HG03571 (cell line): Measurements from ENCODE around the gene BAHD1.
A peak's percentile ranks its signal among the peaks of the same experiment; 100 is the strongest.

ENCODE experiments used
- ATAC-seq: cut with Tn5 transposase; IDR thresholded peaks from one replicate; pipeline ENCODE4 v1.9.1; 2021; ENCODE audit not compliant: unreplicated experiment

The BAHD1 gene

DNA sequence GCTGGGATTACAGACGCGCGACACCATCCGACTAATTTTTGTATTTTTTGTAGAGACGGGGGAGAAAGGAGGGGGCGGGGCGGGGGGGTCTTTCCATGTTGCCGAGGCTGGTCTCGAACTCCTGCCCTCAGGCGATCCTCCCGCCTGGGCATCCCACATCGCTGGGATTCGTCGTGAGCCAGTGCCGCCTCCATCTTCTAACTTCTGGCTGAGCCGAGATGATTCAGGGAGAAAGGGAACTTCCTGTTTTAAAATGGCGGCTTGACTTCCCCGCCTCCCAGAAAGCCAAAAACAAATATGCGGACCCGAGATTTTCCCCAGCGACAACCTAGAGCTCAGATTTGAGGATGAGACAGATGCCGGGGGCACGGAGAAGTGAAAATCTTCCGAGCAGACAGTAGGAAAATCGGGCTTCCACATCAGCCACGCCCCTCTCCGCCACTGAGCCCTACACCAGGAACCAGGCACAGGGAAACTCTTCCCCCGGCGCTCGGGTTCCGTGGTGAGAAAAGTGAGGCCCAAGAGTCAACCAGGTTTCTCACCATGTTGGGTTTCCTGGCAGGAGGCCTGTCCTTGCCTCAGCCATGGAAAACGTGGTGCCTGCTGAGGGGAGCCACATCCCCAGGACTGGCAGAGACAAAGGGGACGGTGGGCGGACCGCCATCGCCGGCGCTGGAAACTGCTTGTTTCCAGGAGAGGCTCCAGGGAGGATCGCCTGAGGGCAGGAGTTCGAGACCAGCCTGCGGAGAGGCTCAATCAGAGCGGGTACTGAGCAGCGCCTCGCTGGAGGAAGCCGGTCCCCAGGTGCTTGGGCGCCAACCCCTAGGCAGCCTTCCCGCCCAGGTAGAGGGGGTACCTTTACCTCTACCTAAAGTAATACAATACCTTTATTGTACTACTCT is 48.8 kb downstream of the BAHD1 start:
- no peak for ATAC-seq

DNA sequence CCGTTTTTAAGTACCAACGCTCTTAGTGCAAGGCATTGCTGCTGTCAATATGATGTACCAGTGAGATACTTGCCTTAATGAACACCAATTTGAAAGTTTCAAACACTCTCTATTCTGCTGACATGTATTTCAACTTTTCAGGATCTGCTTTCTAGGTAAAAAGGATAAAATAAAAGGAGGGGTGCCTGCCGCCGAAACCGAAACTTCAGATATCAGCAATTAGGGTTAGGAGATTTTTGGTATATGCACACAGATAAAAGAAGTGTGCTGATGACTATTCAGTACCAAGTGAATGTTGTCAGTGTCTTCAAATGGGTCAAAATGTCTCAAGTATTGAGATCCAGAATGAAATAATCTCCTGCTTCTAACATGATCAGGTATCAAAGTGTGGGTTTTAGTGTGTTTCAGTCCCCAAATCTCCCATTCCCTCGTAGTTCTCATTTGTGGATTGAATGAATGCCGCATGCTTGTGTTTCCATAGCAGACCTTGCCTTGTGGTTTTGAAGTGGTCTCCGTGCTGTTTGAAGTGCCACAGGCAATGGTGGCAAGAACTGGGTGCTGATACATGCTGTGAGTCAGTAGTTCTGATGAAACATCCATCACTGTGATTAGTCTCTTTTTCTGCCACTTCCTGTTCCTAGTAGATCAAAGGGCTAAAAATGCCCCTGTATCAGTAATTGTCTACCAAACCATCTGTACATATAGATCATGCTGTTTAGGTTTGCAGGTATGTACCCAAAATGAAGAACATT is 52.5 kb downstream of the BAHD1 start:
- no peak for ATAC-seq

DNA sequence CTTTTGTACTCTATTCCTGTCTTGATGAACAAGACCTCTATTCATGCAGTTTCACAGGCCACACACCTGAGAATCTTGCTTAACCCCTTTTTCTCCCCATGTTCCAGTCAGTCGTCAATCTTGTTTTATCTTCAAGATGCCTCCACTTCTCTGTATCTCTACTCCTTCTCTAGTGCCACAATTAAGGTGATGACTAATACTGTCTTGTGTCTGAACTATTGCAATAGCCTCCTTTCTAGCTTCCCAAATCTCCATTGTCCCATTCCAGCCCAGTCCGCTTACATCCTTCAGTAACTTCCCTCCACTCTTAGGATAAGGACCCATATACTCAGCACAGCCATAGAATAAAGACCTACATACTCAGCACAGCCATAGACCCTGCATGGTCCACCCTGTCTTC is 54.8 kb downstream of the BAHD1 start:
- ATAC-seq, result no peak

DNA sequence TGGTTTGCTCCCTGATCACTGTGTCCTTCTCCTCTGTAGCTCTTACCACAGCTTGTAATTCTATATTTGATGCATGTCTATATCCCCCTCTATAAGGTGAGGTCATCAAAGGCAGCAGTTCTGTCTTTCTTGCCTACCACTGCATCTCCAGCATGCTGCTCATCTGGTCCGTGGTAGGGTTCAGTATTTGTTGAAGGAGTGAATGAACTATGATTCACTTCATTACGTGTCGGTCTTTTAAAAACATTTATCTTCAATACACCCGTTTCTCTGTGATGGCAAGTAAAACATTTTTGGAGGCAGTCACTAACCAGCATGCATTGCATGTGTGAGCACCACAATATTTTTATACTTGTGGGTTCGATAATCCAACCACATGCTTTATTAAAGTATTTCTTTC is 57.7 kb downstream of the BAHD1 start:
- ATAC-seq, result no peak

DNA sequence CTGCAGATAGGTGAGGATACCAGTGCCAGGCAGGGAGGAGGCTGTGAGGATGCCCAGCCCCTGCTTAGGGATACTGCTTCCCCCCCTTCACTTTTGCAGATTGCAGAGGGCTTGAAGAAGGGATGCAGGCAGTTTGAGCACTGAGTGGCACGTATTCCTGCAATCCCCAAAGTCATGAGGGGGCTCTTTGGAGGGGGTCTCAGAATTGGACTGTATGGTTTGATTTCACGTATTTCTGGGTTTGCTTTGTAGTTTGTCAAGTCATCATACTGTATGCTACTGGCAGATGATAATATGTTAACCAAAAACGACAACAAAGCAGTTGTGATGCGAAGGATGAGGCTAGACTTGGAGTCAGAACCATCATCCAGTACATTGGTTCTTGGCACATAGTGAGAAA is 58.1 kb downstream of the BAHD1 start:
- ATAC-seq, result no peak

DNA sequence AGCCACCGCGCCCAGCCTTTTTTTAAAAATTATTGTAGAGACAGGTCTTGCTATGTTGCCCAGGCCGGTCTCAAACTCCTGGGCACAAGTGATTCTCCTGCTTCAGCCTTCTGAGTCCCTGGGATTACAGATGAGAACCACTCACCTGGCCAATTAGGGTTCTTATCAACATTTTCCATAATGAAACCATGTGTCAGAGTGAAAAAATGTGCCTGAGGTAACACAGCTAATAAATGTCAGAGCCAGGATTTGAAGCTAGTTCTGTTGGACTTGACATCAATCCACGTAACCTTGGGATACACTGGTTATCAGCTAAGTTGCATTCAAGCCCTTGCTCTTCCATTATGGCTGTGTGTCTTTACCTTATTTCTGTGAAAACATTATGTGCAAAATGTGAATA is 59.2 kb downstream of the BAHD1 start:
- no peak for ATAC-seq

DNA sequence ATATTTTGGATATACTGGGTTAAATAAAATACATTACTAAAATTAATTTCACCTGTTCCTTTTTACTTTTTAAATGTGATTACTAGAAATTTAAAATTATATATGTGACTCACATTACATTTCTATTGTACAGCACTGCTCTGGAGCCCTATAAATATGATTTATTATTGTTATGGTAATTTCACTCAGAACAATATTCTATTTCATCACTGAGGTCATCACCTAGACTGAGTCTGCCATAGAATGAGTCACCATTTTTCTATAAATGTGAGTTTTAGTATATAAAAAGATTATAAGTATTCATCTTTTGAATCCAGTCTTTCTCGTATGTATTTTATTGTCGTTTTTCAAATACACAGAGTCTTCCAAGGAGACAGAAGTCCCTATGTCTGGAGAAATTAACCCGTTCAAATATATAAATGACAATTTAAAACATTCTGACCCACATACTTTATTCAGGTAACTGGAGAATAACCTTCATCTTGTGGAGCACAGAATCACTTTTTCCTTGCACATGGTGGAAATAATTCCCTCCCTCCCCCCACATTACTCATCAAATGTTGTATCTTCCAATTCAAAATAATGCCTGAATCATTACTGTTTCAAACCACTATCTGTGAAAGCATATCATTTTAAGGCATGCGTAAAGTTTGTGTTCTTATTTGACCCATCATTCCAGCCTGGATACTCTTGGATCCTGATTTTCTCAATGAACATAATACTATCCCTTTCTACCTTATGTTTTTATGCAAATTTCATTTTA is 60.0 kb downstream of the BAHD1 start:
- ATAC-seq, result no peak

DNA sequence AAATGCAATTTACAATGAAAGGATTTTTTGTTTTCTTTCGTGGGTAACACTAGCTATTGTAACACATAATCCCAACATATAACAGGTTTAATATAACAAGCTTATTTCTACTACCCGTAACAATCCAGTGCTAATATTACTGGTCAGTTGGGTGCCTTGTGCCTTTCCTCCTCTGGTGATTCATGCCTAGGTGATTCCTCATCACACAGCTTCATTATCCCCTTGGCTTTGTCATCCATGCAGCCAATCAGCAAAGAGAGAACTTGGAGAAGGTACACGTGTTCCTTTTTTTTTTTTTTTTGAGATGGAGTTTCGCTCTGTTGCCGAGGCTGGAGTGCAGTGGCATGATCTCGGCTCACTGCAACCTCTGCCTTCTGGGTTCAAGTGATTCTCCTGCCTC is 60.7 kb downstream of the BAHD1 start:
- ATAC-seq, result no peak

DNA sequence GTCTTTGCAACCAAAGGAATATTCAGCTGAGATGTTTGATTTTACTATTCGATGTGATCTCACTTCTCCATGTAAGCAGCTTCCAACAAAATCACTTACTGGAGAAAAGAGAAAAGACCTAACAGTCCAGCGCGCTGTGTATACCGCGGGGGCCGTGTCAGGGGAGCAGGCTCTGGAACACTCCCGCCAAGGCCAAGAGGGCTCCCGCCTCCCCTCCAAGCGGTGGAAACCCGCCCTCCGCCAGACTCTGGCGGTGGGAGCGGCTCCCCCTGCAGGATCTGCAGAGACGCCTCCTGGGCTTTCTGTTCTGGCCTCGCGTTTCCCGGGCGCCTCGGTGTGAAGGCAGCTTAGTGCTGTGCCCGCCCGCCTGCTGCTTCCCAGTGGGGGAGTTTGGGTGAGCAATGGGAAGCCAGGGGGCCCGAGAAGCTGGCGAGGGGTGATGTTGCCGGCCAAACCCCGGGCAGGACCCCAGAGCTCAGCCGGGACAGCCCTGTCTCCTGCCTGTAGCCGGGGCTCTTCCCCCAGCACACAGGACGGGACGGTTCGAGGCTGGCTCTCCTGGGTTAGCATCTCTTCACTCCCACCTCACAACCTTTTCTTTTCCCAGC is 66.3 kb downstream of the BAHD1 start:
- no peak for ATAC-seq

DNA sequence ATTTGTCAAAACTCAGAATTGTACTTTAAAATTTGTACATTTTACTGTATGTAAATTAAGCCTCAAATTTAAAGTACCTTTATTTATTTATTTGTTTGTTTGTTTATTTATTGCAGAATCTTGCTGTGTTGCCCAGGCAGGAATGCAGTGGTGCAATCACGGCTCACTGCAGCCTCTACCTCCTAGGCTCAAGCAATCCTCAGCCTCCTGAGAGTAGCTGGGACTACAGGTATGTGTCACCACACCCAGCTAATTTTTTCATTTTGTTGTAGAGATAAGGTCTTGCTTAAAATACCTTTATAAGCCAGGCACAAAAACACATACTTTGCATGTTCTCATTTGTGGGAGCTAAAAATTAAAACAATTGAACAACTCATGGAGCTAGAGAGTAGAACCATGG is 67.5 kb downstream of the BAHD1 start:
- ATAC-seq, result no peak

DNA sequence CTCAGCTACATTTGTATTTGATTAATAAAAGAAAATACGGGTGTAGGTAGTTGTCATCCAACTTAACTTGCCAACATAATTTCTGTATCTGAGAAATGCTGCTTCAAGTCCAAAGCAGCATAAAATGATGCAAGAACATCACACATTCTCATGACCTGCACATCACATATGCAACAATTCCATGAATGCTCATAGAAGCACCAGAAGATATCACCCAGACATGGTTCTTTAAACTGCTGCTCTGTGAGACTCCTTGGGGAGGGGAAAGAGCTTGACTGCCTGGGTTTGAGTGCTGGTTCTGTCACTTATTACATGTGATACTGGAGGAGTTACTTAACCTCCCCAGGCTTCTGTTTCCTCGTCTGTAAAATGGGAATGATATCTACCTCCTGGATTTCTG is 69.4 kb downstream of the BAHD1 start:
- no peak for ATAC-seq

DNA sequence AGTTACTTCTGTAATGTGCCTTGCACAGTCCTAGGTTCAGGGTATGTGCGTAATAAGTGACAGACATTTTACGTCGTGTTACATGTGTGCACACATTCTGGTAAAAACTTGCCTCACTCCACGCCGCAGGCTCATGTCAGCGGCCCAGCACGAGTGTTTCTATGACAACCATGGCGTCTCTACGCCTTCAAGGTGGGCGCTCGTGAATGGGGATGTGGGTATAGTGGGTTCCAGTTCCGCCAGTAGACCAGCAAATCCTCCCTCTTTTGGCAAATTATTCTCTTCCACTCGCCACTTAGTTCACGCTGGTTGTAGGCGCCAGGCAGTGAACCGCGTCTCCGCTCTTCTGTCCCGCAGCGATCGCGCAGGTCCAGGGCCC is 70.3 kb downstream of the BAHD1 start:
- peak; percentile 70 for ATAC-seq

DNA sequence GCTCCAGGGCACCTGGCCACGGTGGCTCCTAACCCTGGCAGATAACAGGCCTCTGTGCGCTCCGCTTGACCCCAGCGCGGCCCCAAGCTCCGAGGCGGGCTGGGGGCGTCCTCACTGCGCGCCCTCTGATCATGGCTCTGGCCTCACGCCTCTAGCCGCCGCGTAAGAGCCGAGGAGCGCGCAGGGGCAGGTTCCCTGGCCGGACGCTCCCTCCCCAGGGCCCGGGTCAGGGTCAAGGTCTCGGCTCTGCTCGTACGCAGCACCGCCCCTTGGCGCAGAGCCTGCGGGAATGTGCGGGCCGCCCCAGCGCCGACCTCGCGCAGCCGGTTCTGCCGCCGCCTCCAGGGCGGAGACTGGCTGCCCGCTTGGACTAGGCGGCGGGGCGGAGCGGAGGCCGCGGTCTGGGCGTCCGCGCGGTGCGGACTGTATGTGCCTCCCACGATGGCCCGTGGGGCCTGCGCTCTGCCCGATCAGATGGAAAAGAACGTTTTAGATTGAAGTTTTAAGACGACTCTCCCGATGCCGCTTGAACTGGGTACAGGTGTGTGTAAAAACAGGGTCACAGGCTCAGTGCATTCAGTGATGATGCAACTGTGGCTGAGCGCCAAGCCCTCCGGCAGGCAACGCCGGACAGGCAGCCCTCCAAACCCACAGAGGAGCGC is 70.8 kb downstream of the BAHD1 start:
- peak; percentile 32 for ATAC-seq

DNA sequence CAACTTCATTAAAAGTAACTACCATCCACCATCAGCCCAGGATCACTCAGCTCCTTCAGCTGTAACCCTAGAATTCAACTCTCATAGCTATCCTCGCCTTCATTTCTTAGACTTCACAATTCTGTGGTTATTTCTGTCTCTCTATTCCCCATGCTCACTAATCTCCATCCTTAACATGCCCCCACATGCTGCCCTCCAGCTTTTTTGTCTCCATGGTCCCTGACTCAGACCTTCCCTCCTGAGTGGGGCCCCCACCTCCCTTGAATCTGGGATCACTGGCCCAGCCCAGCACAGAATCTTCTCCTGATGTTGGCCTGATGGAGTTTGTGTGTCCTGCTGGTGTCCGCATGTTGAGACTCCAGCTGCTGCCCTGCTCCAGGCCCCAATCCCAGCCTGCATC is 71.7 kb downstream of the BAHD1 start:
- no peak for ATAC-seq

DNA sequence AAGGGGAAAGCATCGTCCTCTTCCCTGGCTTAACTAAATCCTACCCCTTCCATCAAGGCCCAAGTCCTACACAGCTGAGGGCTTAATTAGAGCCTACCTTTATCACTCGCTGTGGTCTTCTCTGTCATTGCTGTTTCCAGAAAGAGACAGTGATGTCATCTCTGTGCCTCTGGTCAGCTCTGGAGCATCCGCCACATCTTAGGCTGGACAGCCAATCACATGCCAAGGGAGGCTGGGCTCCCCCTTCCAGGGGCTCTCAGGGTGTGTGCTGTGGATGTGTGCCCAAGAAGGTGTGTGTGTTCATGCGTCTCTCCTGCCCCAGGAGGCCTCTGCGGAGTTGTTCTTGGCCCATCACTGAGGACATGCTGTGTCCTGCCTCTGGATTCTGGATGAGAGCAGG is 72.9 kb downstream of the BAHD1 start:
- no peak for ATAC-seq

DNA sequence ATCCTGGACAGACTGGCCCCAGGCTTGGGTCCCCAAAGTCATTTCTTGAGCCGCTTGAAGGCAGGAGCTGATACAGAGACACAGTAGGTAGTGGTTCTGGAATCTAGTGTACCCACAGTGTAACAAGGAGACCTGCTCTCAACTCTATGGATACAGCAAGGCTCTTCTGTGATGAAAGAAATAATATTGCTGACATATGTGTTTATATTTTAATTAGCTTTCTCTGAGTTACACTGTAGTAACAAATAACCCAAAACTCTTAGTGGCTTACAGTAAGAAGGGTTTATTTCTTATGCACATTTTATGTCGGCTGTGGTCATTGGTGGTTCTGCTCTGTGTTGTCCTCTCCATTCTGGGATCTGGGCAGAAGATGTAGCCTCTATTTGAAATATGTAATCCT is 75.6 kb downstream of the BAHD1 start:
- no peak for ATAC-seq
